Omental fat pad (tissue), 4 donors: Measurements from ENCODE around the gene S100A7A. TPM values are rescaled to one million over a fixed set of nuclear protein-coding genes. Genes with fewer than 3 reads are reported as not detected.

Source experiments
- ATAC-seq: fragments of 150-250 bp; one replicate; pipeline ENCODE4 v1.9.1; 2016; ENCODE audit warnings: mild to moderate bottlenecking, moderate library complexity; ENCODE audit not compliant: low FRiP score
- DNase-seq: peaks from one replicate; pipeline ENCODE4 v3.0.0-alpha.2; 2019; ENCODE audit warnings: low spot score
- CTCF ChIP-seq, 3 donors: fragments of 450-650 bp; IDR thresholded peaks; one replicate each; pipeline ENCODE4 v1.5.1; 2016 to 2017; ENCODE audit warnings: antibody characterized with exemption in 3 of 3, mild to moderate bottlenecking in 3 of 3, moderate library complexity in 2 of 3
- total RNA-seq, 4 donors: library from RNA; depleted of rRNA; stranded (reverse); fragments of >200 nt; gene quantifications; one replicate each; pipeline ENCODE4 v1.1.0, GENCODE V29; 2016

The S100A7A gene
- total RNA-seq, 4 donors from 2014 or later = not detected

GRCh38 chr1:153375511-153375910 is 40.8 kb upstream of the S100A7A start, which contains the start of gene S100A12:
Gene S100A12 (minus strand): TSS chr1:153375621. CDS start chr1:153374592, 1,029 bp downstream.
- DNase-seq (no peak), ATAC-seq (peak; percentile 88)
- TF ChIP-seq CTCF (IDR thresholded peaks at IDR 0.05) = no peak

GRCh38 chr1:153379591-153379990 is 36.7 kb upstream of the S100A7A start:
- DNase-seq (no peak), ATAC-seq (no peak)
- no peak for TF ChIP-seq CTCF (IDR thresholded peaks at IDR 0.05)

GRCh38 chr1:153380711-153381110 is 35.6 kb upstream of the S100A7A start:
- DNase-seq (no peak), ATAC-seq (no peak)
- TF ChIP-seq CTCF (IDR thresholded peaks at IDR 0.05) = no peak

- no peak for ATAC-seq
- no peak for TF ChIP-seq CTCF (IDR thresholded peaks at IDR 0.05)
- DNase-seq = no peak
Observed at GRCh38 chr1:153384958-153385580, 31.3 kb upstream of the S100A7A start.

- DNase-seq (no peak), ATAC-seq (peak; percentile 4)
- TF ChIP-seq CTCF (IDR thresholded peaks at IDR 0.05) = no peak
Observed at GRCh38 chr1:153386500-153386901, 29.8 kb upstream of the S100A7A start.

- DNase-seq (no peak), ATAC-seq (no peak)
- no peak for TF ChIP-seq CTCF (IDR thresholded peaks at IDR 0.05)
Observed at GRCh38 chr1:153387001-153387400, 29.3 kb upstream of the S100A7A start.

- no peak for DNase-seq
Observed at GRCh38 chr1:153387785-153388184, 28.5 kb upstream of the S100A7A start.

More at GRCh38 chr1:153387785-153388184, 28.5 kb upstream of the S100A7A start:
- TF ChIP-seq CTCF (IDR thresholded peaks at IDR 0.05) = no peak
- ATAC-seq = no peak
